ENCODE results near the gene AHRR.

- TF ChIP-seq CTCF (conservative IDR thresholded peaks at IDR 0.05 in 1 of 2, IDR thresholded peaks at IDR 0.05 in 1 of 2; ENCODE audit: low read depth in 1 of 2, low read length in 2 of 2), result no peak
- TF ChIP-seq EZH2 (IDR thresholded peaks at IDR 0.05; ENCODE audit: low read length, missing control alignments), result no peak
Observed at GRCh38 chr5:388266-389196, 67.0 kb downstream of the AHRR start.

Measured in fibroblast of lung (primary cell).